Fibroblast of lung (primary cell): ENCODE results near the gene NXPH4. TPM values are rescaled to one million over a fixed set of nuclear protein-coding genes. Genes with fewer than 3 reads are reported as not detected.

Experiments used
- DNase-seq, 2 donors: peaks; one replicate each; pipeline versions ENCODE4 v3.0.0 to v3.0.0-alpha.2; 2010; ENCODE audit warnings: low read depth in 2 of 2
- H2AFZ ChIP-seq: 2 replicates; pipeline ENCODE4 v1.5.1; 2012; ENCODE audit warnings: low read length, control low read depth, inconsistent platforms
- H3K27ac ChIP-seq: 2 replicates; pipeline ENCODE4 v1.5.1; 2011; ENCODE audit warnings: low read length, control low read depth; ENCODE audit not compliant: insufficient read depth
- H3K27me3 ChIP-seq: 2 replicates; pipeline ENCODE4 v1.5.1; 2011; ENCODE audit warnings: mild to moderate bottlenecking, low read length; ENCODE audit not compliant: control insufficient read depth, insufficient read depth
- H3K36me3 ChIP-seq: 2 replicates; pipeline ENCODE4 v1.5.1; 2011; ENCODE audit warnings: low read length; ENCODE audit not compliant: control insufficient read depth, insufficient read depth
- H3K4me1 ChIP-seq: 2 replicates; pipeline ENCODE4 v1.5.1; 2011; ENCODE audit warnings: low read length; ENCODE audit not compliant: control insufficient read depth, insufficient read depth; ENCODE audit errors: extremely low read depth
- H3K4me2 ChIP-seq: 2 replicates; pipeline ENCODE4 v1.5.1; 2011; ENCODE audit warnings: low read length, control low read depth; ENCODE audit not compliant: insufficient read depth; ENCODE audit errors: extremely low read depth
- H3K4me3 ChIP-seq, 4 experiments: fragments of 200-600 bp in 1 of 4; sonication (generic) in 1 of 4; replicated peaks in 1 of 4; 2 replicates each; pipeline ENCODE4 v1.5.1; 2011 to 2016; ENCODE audit warnings: low read length in 4 of 4, low read depth in 3 of 4, mild to moderate bottlenecking in 3 of 4, control low read depth in 2 of 4, inconsistent platforms in 1 of 4, mixed read lengths in 1 of 4; ENCODE audit not compliant: insufficient read depth in 1 of 4; ENCODE audit errors: control extremely low read depth in 1 of 4
- H3K79me2 ChIP-seq: 2 replicates; pipeline ENCODE4 v1.5.1; 2012; ENCODE audit warnings: mild to moderate bottlenecking, low read length, inconsistent platforms; ENCODE audit not compliant: control insufficient read depth, insufficient read depth
- H3K9ac ChIP-seq: 2 replicates; pipeline ENCODE4 v1.5.1; 2011; ENCODE audit warnings: mild to moderate bottlenecking, low read length, control low read depth; ENCODE audit not compliant: insufficient read depth
- H3K9me3 ChIP-seq: 2 replicates; pipeline ENCODE4 v1.5.1; 2012; ENCODE audit warnings: low read depth, low read length; ENCODE audit not compliant: control insufficient read depth, insufficient read depth
- H4K20me1 ChIP-seq: 2 replicates; pipeline ENCODE4 v1.5.1; 2011; ENCODE audit warnings: low read length; ENCODE audit not compliant: control insufficient read depth, insufficient read depth; ENCODE audit errors: extremely low read depth
- CTCF ChIP-seq, 2 donors: IDR thresholded peaks in 1 of 2; conservative IDR thresholded peaks in 1 of 2; 1 replicate in 1 of 2; 2 replicates in 1 of 2; pipeline ENCODE4 v1.5.1; 2011 to 2012; ENCODE audit warnings: low read length in 2 of 2, control low read depth in 1 of 2, inconsistent platforms in 1 of 2, low read depth in 1 of 2, mild to moderate bottlenecking in 1 of 2
- EZH2 ChIP-seq: IDR thresholded peaks from 2 replicates; pipeline ENCODE4 v1.5.1; 2012; ENCODE audit warnings: low read length, control low read depth, mild to moderate bottlenecking; ENCODE audit errors: missing control alignments
- polyA plus RNA-seq, 2 donors: library from polyadenylated mRNA; depleted of rRNA in 1 of 2; stranded (reverse) in 1 of 2; unstranded in 1 of 2; fragments of >200 nt; gene quantifications; 2 replicates each; pipeline ENCODE4 v1.2.1, GENCODE V29; 2011 to 2012; ENCODE audit warnings: missing spikeins in 1 of 2
- total RNA-seq: library from RNA; depleted of rRNA; stranded (reverse); fragments of >200 nt; gene quantifications from 2 replicates; pipeline ENCODE4 v1.2.1, GENCODE V29; 2014

Gene NXPH4
- total and polyA plus RNA-seq, 2 donors (not counting 1 experiment from before 2014, with no cell fraction given), result 0.50 to 1.9 TPM

- Histone ChIP-seq H3K79me2 (no peaks in the 10 kb centered on the region), H4K20me1 (no peaks in the 10 kb centered on the region), H3K27ac (no peak overlapping the region), H3K9ac (no peak overlapping the region), H3K4me3 (no peak overlapping the region), H3K4me2 (no peak overlapping the region), H3K9me3 (no peaks in the 10 kb centered on the region), H3K4me1 (no peaks in the 10 kb centered on the region), H2AFZ (no peak overlapping the region), H3K36me3 (peaks cover 89% of the 10 kb centered on the region), H3K27me3 (no peaks in the 10 kb centered on the region)
- TF ChIP-seq CTCF (conservative IDR thresholded peaks at IDR 0.05 in 1 of 2, IDR thresholded peaks at IDR 0.05 in 1 of 2; ENCODE audit: low read depth in 1 of 2, low read length in 2 of 2) (no peak), EZH2 (no peak)
- DNase-seq, result no peak
Measured at GRCh38 chr12:57196439-57196838, 20.2 kb upstream of the NXPH4 start.

DNA sequence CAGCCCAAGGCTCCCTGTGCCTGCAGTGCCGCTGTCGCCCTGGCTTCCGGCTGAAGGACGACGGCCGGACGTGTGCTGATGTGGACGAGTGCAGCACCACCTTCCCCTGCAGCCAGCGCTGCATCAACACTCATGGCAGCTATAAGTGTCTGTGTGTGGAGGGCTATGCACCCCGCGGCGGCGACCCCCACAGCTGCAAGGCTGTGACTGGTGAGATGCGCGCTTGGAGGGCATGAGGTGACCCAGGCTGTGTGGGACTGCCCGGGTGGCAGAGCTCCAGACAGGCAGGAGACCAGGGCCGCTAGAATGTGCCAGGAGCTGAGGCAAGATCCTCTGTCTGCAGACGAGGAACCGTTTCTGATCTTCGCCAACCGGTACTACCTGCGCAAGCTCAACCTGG, 19.6 kb upstream of the NXPH4 start:
- H3K36me3 ChIP-seq, result peaks cover 89% of the 10 kb centered on the region
- H3K9ac ChIP-seq, result no peak overlapping the region
- H3K27me3 ChIP-seq, result no peaks in the 10 kb centered on the region
- DNase-seq, result no peak
- TF ChIP-seq CTCF (conservative IDR thresholded peaks at IDR 0.05 in 1 of 2, IDR thresholded peaks at IDR 0.05 in 1 of 2; ENCODE audit: low read depth in 1 of 2, low read length in 2 of 2) (no peak), EZH2 (no peak)
- no peak overlapping the region for H3K27ac ChIP-seq
- no peaks in the 10 kb centered on the region for H3K9me3 ChIP-seq
- no peak overlapping the region for H2AFZ ChIP-seq
- H3K4me1 ChIP-seq, result no peaks in the 10 kb centered on the region
- no peaks in the 10 kb centered on the region for H3K79me2 ChIP-seq
- no peak overlapping the region for H3K4me3 ChIP-seq
- no peaks in the 10 kb centered on the region for H4K20me1 ChIP-seq
- H3K4me2 ChIP-seq, result no peak overlapping the region

GRCh38 chr12:57198329-57198728, 18.3 kb upstream of the NXPH4 start:
- Histone ChIP-seq H3K4me2 (no peak overlapping the region), H3K27ac (no peak overlapping the region), H3K4me3 (no peak overlapping the region), H2AFZ (no peak overlapping the region), H3K9ac (no peak overlapping the region), H3K79me2 (no peaks in the 10 kb centered on the region), H3K36me3 (peaks cover 88% of the 10 kb centered on the region), H3K9me3 (no peaks in the 10 kb centered on the region), H4K20me1 (no peaks in the 10 kb centered on the region), H3K4me1 (no peaks in the 10 kb centered on the region), H3K27me3 (no peaks in the 10 kb centered on the region)
- TF ChIP-seq CTCF (conservative IDR thresholded peaks at IDR 0.05 in 1 of 2, IDR thresholded peaks at IDR 0.05 in 1 of 2; ENCODE audit: low read depth in 1 of 2, low read length in 2 of 2) (no peak), EZH2 (no peak)
- no peak for DNase-seq
